T-helper 9 cell (primary cell): ENCODE data around the gene CLDN19.

Source experiments
- DNase-seq: peaks from one replicate; pipeline ENCODE4 v3.0.0-alpha.2; 2020

The CLDN19 gene

GRCh38 chr1:42698081-42698813, 41.8 kb downstream of the CLDN19 start:
- DNase-seq = no peak

GRCh38 chr1:42692911-42693310, 47.1 kb downstream of the CLDN19 start:
- DNase-seq = no peak

- no peak for DNase-seq
Observed at GRCh38 chr1:42692461-42692860, 47.6 kb downstream of the CLDN19 start.

- DNase-seq = no peak
Observed at GRCh38 chr1:42691157-42691498, 48.9 kb downstream of the CLDN19 start.

- no peak for DNase-seq
Observed at GRCh38 chr1:42690477-42691156, 49.4 kb downstream of the CLDN19 start.

- DNase-seq = no peak
Observed at GRCh38 chr1:42689912-42690311, 50.1 kb downstream of the CLDN19 start.

- DNase-seq = no peak
Observed at GRCh38 chr1:42686418-42686817, 53.6 kb downstream of the CLDN19 start.

GRCh38 chr1:42684139-42684538, 55.9 kb downstream of the CLDN19 start:
- DNase-seq = no peak
